Kidney epithelial cell (primary cell): ENCODE data around the gene ACACA. TPM values are rescaled to one million over a fixed set of nuclear protein-coding genes. Genes with fewer than 3 reads are reported as not detected.

Experiments
- DNase-seq: peaks from one replicate; pipeline ENCODE4 v3.0.0-alpha.2; 2010; ENCODE audit warnings: low read depth
- H3K27me3 ChIP-seq: 2 replicates; pipeline ENCODE4 v1.6.0; 2011; ENCODE audit warnings: low read length; ENCODE audit not compliant: control insufficient read depth, insufficient read depth
- H3K36me3 ChIP-seq: 2 replicates; pipeline ENCODE4 v1.5.1; 2011; ENCODE audit warnings: low read length; ENCODE audit not compliant: control insufficient read depth, insufficient read depth
- H3K4me3 ChIP-seq: 2 replicates; pipeline ENCODE4 v1.5.1; 2011; ENCODE audit warnings: low read depth, mild to moderate bottlenecking, control low read depth, low read length
- CTCF ChIP-seq: IDR thresholded peaks from 2 replicates; pipeline ENCODE4 v1.5.1; 2011; ENCODE audit warnings: mild to moderate bottlenecking, moderate library complexity, low read length, control low read depth, inconsistent platforms; ENCODE audit not compliant: insufficient read depth, poor library complexity, severe bottlenecking
- total RNA-seq: library from RNA; depleted of rRNA; stranded (reverse); fragments of >200 nt; gene quantifications from 2 replicates; pipeline ENCODE4 v1.2.3, GENCODE V29; 2015

ACACA gene
- total RNA-seq, 1 donor from 2014 or later = 54.2 TPM

- Histone ChIP-seq H3K36me3 (no peaks in the 10 kb centered on the region), H3K4me3 (no peak overlapping the region), H3K27me3 (no peaks in the 10 kb centered on the region)
- peak; percentile 33 for TF ChIP-seq CTCF
- DNase-seq = no peak
Measured at GRCh38 chr17:37212179-37212578, 194.5 kb downstream of the ACACA start.

- H3K36me3 ChIP-seq = no peaks in the 10 kb centered on the region
- TF ChIP-seq CTCF = no peak
Measured at GRCh38 chr17:37211136-37211535, 195.5 kb downstream of the ACACA start.

GRCh38 chr17:37207103-37207502 lies 199.5 kb downstream of the ACACA start:
- Histone ChIP-seq H3K4me3 (no peak overlapping the region), H3K27me3 (no peaks in the 10 kb centered on the region), H3K36me3 (no peaks in the 10 kb centered on the region)
- TF ChIP-seq CTCF = no peak
- no peak for DNase-seq

More at GRCh38 chr17:37211136-37211535, 195.5 kb downstream of the ACACA start:
- Histone ChIP-seq H3K4me3 (no peak overlapping the region), H3K27me3 (no peaks in the 10 kb centered on the region)
- DNase-seq = no peak

GRCh38 chr17:37206299-37206698 lies 200.3 kb downstream of the ACACA start:
- no peak overlapping the region for H3K4me3 ChIP-seq
- no peak for DNase-seq

GRCh38 chr17:37200497-37200896 lies 206.1 kb downstream of the ACACA start:
- H3K27me3 ChIP-seq = no peaks in the 10 kb centered on the region
- TF ChIP-seq CTCF = no peak
- no peaks in the 10 kb centered on the region for H3K36me3 ChIP-seq
- DNase-seq = no peak
- H3K4me3 ChIP-seq = no peak overlapping the region

More at GRCh38 chr17:37206299-37206698, 200.3 kb downstream of the ACACA start:
- no peak for TF ChIP-seq CTCF
- H3K27me3 ChIP-seq = no peaks in the 10 kb centered on the region
- no peaks in the 10 kb centered on the region for H3K36me3 ChIP-seq

GRCh38 chr17:37197336-37197735 lies 209.3 kb downstream of the ACACA start:
- no peaks in the 10 kb centered on the region for H3K36me3 ChIP-seq
- no peaks in the 10 kb centered on the region for H3K27me3 ChIP-seq
- no peak overlapping the region for H3K4me3 ChIP-seq
- no peak for TF ChIP-seq CTCF
- no peak for DNase-seq
